Measurements from ENCODE around the gene PLEKHA7. TPM values are rescaled to one million over a fixed set of nuclear protein-coding genes. Genes with fewer than 3 reads are reported as not detected.
"Not testable (repeated sequence)": the region's sequence is repeated elsewhere in the genome, so short reads cannot be mapped to it uniquely, and the experiment has no call there.

PLEKHA7 gene
- total RNA-seq, 1 donor from 2014 or later, result 96.6 TPM

DNA sequence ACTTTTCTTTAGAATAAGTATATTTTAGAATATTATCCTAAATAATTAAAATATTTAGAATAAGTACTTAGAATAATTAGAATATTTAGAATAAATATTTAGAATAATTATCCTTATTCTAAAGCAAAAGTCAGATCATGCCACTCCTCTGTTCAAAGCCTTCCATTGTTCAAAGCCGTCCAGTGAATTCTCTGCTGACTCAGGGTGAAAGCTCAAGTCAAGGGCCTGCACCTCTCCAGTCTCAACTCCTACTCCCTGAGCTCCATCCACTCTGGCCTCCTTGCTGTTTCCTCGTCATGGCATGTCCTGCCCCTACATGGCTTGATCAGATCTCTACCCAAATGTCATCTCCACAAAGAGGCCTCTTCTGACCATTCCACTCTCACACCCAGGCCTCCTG lies 30.0 kb downstream of the PLEKHA7 start:
- DNase-seq (ENCODE audit: low spot score) (no peak), ATAC-seq (no peak)
- intact Hi-C loops (cut with DNase I), result no loop called here

GRCh38 chr11:16982809-16983208 lies 31.4 kb downstream of the PLEKHA7 start:
- intact Hi-C loops (cut with DNase I), result no loop called here
- no peak for DNase-seq (ENCODE audit: low spot score)
- ATAC-seq, result no peak

DNA sequence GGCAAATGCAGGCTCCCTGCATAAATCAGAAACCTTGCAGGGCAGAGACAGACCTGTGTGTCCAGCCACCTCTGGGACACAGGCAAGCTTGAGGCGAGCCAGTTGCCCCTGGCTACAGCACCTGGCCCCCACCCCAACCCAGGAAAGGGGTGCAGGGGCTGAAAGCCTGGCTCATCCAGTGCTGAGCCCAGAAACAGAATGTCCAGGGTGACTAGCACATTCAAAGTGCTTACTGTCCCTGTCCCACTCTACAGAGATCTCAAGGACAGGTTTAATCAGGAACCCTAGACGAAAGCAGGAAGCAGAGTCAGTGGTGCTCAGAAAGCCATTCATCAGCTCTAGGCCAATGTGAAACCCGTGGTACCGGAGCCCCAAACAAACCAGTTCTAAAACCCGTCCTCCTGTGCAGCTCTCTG lies 31.9 kb downstream of the PLEKHA7 start:
- DNase-seq (ENCODE audit: low spot score), result no peak
- intact Hi-C loops (cut with DNase I), result no loop called here
- peak; percentile 43 for ATAC-seq

DNA sequence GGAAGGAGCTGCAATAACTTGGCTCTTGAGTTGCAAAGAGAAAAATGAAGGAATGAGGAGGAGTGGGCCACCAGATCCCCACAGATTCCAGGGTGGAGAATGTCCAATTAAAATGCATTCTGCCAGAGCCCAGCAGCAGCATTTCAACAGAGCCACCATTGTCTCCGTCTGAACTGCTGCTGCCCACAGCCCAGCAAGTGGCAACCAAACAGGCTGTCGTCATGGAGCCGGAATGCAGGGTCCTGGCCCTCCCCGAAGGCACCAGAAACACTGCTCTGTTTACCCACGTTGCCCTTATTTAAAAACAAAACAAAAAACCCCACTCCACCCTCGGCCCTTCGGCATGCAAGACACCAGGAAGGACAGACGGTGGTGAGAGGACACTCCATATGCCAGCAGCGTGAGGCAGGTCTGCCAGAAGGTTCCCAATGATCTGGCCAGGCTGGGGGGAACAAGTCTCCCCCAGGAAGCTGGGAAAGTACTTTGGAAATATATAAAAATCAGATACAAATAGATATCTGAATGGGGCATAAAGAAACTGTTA lies 32.5 kb downstream of the PLEKHA7 start:
- peak; percentile 90 for ATAC-seq
- peak; percentile 78 for DNase-seq (ENCODE audit: low spot score)
- intact Hi-C loops (cut with DNase I), result no loop called here

DNA sequence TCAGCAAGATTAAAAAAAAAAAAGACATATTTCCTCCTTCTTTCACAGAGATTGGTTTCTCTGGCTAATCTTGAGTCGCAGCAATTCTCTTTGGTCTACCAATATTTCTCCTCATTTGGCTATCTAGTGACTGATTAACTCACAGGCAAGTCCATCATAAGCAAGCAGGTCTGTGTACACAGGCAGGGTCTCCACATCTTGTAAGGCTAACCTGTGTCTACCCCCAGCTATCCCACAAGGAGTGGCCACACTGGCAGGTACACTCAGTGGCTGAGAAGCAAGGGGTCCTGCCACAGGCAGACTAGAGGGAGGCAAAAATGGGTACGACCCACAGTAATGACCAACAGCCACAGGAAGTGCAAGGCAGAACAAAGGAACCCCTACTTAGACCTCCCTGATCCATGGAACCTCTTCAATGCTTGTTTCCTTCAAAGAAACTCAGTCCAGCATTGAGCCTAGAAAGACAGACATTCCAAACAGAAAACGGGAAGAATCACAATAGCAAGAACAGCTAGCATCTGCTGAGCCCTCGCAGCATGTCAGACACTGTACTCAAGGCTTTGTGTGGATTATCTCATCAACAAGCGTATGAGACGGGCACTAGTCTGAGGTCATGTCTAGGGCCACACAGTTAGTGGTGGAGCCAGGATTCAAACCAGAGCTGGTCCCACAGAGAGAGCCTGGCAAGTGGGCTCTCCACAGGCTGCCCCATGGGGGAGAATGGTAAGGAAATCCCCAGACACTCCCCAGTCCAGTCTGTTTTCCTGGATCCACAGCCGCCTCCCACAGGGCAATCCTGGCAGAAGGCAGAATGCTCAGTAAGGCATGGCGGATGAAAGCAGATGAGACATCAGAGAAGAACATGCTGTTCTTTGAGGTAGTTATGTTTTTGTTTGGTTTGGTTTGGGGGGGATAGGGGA lies 34.3 kb downstream of the PLEKHA7 start:
- intact Hi-C loops (cut with DNase I), result no loop called here
- ATAC-seq, result no peak

GRCh38 chr11:16977994-16978315 lies 36.3 kb downstream of the PLEKHA7 start:
- ATAC-seq, result no peak
- intact Hi-C loops (cut with DNase I), result no loop called here
- no peak for DNase-seq (ENCODE audit: low spot score)

More for the DNA sequence above, 34.3 kb downstream of the PLEKHA7 start:
- DNase-seq (ENCODE audit: low spot score), result no peak

DNA sequence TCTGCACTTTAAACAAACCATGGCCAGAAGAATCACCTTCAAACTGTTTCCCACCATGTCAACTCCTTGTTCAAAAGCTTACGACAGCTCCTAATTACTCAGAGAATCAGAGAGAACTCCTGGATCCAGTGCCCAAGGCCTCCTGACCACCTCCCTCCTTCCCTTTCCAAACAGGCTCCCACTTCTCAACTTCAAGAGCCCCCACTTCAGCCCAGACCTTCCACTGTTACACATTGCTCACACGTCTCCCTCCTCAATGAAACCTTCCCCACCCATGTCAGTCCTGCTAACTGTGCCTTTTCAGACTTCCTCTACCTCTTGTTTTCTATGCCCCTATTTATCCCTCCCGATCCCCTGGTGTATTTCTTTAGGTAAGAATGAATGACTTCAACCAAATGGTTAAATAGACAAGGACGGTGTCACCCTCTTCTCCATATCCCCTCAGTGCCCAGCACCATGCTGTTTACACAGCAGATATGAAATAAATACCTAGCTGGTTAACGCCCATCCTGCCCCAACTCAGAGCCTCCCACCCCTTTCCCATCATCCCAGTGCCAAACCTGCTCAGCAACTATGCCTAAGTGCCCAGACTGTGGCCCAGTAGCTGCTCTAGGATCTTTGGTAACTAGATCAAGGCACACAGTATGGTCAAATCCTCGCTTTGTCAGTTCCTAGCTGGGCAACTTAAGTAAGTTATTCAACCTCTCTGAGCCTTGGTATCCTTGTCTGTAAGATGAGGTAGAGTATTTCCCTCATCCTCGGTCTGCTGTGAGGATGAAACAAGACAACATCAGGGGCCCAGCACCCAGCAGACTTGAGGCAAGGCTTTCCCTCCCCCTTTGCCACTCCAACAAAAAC lies 36.8 kb downstream of the PLEKHA7 start:
- no peak for DNase-seq (ENCODE audit: low spot score)

GRCh38 chr11:16976379-16976778 lies 37.8 kb downstream of the PLEKHA7 start:
- intact Hi-C loops (cut with DNase I), result no loop called here
- no peak for ATAC-seq
- no peak for DNase-seq (ENCODE audit: low spot score)

More for the DNA sequence above, 36.8 kb downstream of the PLEKHA7 start:
- no peak for ATAC-seq
- intact Hi-C loops (cut with DNase I), result no loop called here

DNA sequence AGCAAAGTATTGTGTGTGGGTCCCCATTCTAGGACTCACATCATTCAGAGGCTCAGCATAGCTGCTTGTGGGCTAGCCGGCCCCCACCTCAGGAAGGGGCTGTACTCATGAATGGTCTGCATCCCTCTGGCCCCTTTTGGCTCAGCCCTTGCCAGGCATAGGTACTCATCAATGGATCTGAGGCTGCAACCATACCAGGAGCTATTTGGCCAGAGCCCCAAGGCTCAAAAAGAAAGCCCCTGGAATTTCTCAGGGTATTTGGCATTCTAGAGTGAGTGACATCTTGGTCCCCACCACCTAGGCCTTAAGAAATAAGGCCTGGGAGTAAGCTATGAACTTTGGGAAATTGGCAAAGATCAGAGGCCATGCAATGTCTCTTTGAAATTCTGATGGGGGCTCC lies 38.3 kb downstream of the PLEKHA7 start:
- DNase-seq (ENCODE audit: low spot score) (no peak), ATAC-seq (no peak)
- intact Hi-C loops (cut with DNase I), result no loop called here

- ATAC-seq, result no peak
- intact Hi-C loops (cut with DNase I), result no loop called here
Measured at GRCh38 chr11:16973338-16973964, 40.8 kb downstream of the PLEKHA7 start.

DNA sequence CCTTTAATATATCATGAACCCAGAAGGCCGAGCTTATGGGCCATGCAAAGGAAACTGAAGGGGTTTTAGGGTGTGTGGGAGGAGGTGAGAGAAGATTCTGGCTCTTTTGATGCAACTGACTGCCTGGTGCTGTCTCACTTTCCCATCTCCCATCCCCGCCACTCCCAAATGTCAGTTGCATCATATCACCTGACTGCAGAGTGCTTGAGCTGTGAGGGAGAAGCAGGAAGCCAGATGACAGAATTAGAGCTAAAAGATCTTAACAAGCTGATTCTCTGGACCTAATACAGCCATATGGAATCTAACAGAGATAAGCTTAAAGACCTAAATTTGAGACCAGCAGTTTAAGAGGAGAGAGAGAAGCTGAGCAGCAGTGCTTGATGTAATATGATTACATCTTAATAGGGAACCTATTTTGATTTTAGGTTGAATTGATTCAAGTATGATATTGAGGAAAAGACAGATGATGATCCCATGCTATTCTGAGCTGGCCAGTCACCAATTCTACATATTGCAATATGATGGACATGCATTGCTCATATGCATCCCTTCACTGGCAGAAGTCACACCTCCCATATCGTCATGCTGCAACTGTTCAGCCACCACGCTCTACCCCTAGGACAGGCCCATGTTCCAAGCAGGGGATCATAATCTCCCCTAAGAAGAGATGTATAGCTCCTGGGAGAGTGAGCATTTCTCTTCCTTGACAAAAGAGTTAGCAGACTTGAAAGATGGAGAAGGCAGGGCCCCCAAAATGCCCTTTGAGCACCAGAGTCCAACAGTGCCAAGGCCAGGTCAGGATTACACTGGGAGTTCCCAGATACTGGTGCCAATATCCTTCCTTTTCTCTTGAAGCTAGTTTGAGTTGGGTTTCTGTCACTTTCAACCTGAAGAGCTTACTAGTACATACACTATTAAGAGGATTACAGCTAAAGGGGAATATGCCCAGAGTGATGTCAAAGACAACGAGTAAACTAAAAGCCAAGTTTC lies 44.9 kb downstream of the PLEKHA7 start:
- ATAC-seq, result no peak
- no peak for DNase-seq (ENCODE audit: low spot score)
- intact Hi-C loops (cut with DNase I), result no loop called here

More at GRCh38 chr11:16973338-16973964, 40.8 kb downstream of the PLEKHA7 start:
- no peak for DNase-seq (ENCODE audit: low spot score)

- ATAC-seq (peak; percentile 42), DNase-seq (ENCODE audit: low spot score) (no peak)
- intact Hi-C loops (cut with DNase I), result no loop called here
Measured at GRCh38 chr11:16968196-16968595, 46.0 kb downstream of the PLEKHA7 start.

DNA sequence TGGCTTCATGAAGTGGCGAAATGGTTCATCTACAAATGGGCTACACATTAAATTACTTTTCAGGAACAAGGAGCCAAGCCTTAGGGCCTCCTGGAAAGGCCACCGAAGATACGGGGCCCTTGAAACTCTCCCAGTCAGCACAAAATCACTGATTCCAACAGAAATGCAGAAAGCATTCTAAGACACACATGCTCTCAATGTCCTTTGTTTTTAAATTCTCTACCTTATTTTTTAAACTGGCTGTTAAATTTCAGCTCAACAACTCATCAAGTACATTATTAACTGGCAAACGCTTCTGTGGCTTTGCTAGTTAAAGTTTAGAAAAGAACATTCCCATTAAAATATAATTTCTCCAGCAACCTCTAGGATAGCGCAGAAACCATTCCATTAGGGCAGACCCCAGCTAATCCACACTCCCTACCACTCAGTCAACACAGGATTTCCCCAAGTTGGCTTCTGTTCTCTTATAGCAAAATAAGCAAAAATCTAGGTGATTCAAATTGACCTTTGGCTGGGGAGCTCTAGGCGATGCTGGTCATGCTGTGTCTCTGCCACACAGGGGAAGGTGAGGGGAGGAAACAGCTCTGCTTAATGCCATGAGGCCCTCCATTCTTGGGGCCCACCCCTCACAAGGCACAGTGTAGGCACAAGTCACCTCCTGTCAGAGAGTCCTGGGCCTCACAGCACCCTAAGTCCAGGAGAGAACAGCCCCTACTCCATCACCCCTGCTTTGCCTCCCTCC lies 47.1 kb downstream of the PLEKHA7 start:
- ATAC-seq, result no peak
- DNase-seq (ENCODE audit: low spot score), result no peak
- intact Hi-C loops (cut with DNase I), result no loop called here

DNA sequence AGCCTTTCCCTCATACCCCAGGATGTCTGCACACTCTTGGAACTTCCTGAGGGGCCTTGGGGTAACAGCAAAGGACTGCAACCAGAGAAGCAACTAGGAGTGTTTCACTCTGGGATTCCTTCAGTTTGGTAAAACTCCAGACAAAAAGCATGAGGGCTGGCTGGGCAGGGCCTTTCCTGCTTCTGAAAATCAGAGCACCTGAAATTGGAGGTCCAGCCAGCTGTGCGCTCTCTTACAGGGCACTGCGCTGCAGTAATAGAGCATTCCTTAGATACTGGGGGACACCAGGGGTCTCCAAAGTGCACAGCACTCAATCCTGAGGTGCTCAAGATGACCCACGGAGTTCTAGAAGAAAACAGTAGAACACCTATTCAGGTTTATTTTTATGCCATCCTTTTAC lies 49.7 kb downstream of the PLEKHA7 start:
- ATAC-seq (no peak), DNase-seq (ENCODE audit: low spot score) (no peak)
- intact Hi-C loops (cut with DNase I), result no loop called here

DNA sequence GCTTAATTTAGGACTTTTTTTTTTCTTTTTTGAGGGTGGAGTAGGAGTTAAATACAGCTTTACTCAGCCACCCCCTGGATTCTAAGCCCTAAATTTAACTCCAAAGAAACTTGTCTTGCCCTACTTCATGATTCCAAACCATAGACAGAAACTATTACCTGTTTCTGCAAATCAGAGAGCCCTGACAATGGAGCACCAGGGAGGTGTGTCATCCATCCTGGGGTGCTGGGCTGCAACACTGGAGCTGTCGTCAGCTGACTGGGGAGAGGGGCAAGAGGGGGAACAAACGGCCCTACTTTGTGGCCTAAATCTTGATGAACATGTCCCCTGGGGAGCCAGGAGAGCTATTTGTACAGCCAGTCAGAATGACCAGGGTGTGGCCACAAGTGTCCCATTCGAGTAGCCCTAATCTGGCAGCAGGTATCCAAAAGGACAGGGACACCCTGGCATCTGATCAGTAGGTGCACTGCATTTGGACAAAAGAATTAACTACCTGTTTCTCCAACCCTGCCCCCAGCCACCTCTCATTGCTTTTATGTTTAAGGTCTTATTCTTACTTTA lies 50.8 kb downstream of the PLEKHA7 start:
- intact Hi-C loops (cut with DNase I), result no loop called here
- DNase-seq (ENCODE audit: low spot score) (no peak), ATAC-seq (no peak)

DNA sequence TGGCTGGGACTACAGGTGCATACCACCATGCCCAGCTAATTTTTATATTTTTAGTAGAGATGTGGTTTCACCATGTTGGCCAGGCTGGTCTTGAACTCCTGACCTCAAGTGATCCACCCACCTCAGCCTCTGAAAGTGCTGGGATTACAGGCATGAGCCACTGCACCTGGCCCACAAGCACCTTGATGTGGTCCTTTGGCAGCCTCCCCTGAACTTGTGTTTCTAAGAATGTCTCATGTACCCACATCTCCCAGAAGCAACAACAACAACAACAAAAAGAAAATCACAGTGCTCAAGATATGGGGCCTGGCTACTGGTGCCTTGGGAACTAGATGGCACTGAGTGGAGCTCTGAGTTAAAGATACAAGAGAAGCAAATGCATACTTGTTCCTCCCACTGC lies 51.6 kb downstream of the PLEKHA7 start:
- ATAC-seq; DNase-seq (ENCODE audit: low spot score); intact Hi-C loops (cut with DNase I): not testable (repeated sequence)

DNA sequence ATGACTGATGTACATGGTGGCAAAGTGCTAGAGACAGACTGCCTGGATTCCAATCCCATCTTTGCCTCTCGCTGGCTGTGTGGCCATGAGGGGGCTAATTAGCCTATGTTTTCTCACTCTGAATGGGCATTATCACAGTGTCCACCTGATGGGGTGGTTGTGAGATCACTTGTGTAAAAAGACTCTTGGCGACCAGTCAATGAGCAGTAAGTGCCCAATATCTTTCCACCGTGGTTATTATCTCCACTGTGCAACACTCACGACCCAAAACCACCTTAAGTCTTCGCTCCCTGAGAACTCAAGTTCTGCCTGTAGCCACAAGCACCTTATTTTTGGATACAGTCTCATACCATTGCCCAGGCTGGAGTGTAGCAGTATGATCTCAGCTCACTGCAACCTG lies 52.1 kb downstream of the PLEKHA7 start:
- intact Hi-C loops (cut with DNase I), result no loop called here
- DNase-seq (ENCODE audit: low spot score) (no peak), ATAC-seq (no peak)

Data from sciatic nerve (tissue), 2 donors.